Rectal smooth muscle tissue (tissue), 1 donor: ENCODE data around the gene PRKCE.

Experiments used
- H3K27ac ChIP-seq: one replicate; pipeline ENCODE4 v1.7.0; 2013; ENCODE audit warnings: low read depth, low read length, inconsistent platforms
- H3K27me3 ChIP-seq: one replicate; pipeline ENCODE4 v1.7.0; 2013; ENCODE audit warnings: low read length; ENCODE audit not compliant: control insufficient read depth, insufficient read depth
- H3K36me3 ChIP-seq: one replicate; pipeline ENCODE4 v1.7.0; 2013; ENCODE audit warnings: low read length; ENCODE audit not compliant: control insufficient read depth, insufficient read depth
- H3K4me1 ChIP-seq: one replicate; pipeline ENCODE4 v1.7.0; 2013; ENCODE audit warnings: low read length; ENCODE audit not compliant: control insufficient read depth, insufficient read depth
- H3K4me3 ChIP-seq: one replicate; pipeline ENCODE4 v1.7.0; 2013; ENCODE audit warnings: low read length
- H3K9ac ChIP-seq: one replicate; pipeline ENCODE4 v1.7.0; 2013; ENCODE audit warnings: low read length

Gene PRKCE

DNA sequence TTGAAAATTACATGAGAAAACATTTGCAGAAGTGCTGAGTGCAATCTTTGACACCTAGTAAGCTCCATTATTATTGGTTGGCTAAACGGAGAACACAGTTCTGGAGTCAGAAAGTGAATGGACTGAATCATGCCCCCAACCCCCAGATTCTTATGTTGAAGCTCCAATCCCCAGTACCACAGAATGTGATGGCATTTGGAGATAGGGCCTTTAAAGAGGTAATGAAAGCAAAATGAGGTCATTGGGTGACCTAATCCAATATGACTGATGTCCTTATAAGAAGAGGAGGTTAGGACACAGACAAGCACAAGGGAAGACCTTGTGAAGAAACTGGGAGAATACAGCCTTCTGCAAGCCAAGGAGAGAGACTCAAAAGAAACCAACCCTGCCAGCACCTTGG is 444.8 kb downstream of the PRKCE start:
- Histone ChIP-seq H3K27me3 (no peaks in the 10 kb centered on the region), H3K9ac (no peak overlapping the region), H3K4me3 (no peak overlapping the region), H3K36me3 (peaks cover 3% of the 10 kb centered on the region), H3K27ac (no peak overlapping the region), H3K4me1 (peaks cover 2% of the 10 kb centered on the region)

DNA sequence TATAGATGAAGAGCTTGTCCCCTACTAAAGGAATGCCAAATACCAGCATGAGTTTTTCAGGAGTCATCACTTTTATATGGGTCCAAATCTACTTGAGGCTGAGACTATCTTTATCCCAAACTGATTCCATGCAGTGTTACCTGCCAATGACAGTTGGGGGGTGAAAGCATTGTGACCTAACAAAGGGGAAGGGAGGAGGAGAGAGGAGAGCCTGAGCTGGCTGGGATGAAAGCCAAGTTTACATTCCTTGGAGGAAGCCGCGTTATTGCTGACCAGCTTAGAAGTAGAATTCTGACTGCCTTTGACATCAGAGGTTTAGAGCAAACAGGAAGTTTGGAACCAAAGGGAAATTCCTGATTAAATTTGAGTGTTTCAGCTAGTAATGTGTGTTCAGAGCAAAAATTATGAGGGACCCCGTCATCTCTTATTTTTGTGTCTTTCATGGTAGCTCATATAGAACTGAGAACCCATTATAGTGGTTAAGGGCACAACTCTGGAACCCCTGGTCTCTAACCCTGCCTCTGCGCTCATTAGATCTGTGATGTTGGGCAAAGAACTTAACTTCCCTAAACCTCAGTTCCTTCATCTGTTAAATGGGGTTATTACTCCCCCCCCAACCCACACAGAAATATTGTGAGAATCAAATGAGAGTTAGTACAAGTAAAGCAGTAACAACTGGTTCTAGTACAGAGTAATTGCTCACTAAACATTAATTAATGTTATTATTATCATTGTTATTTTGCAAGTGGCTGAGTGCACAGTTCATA is 446.4 kb downstream of the PRKCE start:
- no peaks in the 10 kb centered on the region for H3K27me3 ChIP-seq
- peaks cover 2% of the 10 kb centered on the region for H3K4me1 ChIP-seq
- no peak overlapping the region for H3K9ac ChIP-seq
- no peak overlapping the region for H3K4me3 ChIP-seq
- peak overlapping the region; percentile 38 for H3K27ac ChIP-seq
- peaks cover 3% of the 10 kb centered on the region for H3K36me3 ChIP-seq

DNA sequence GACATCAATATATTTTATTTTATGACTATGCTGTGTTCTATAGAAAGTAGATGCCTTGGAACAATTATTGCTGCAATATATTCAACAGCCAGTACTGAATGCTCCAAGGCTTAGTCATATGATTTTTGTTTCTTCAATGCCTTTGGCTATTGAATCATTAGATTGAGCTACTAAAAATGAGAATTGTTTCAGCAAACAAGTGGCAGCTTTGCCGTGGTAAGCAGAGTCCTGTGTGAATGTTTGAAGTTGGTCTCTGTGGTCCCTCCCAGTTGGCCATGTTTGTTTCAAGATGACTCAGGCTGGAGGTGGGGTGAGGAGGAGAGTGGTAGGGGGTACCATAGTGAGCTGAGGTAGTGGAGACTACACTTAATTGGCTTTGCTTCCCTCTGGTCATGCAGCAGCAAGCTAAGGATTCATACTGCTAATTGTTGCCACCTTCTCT is 447.2 kb downstream of the PRKCE start:
- no peak overlapping the region for H3K27ac ChIP-seq

DNA sequence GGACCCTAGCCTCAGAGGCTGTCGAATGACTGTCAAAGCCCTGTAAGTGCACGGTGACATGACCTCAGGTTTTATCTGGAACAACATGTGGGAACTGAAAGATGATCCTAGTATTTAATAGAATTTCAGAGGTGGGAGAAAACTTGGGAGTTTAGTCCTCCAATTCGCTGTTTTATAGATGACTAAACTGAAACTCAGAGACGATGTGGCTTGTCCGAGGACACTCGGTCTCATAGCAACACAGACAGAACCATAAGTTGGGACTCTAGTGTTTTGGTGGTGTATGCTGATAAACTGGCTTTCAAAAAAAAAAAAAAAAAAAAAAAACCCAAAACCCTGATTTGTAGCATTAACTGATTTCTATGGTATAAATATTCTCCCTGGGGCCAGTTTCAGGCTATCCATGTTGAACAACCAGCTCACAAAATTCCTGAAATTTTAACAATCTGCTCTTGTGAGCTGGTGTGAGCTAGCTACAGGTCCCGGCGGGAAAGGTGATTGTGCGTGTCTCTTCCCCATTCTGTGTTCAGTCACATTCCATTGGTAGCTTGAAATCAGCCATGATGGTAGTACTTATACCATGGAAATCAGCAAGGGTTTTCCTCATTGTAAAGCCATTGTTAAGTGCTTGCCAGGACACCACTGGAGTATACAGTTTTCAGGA is 450.2 kb downstream of the PRKCE start:
- H3K27me3 ChIP-seq, result no peaks in the 10 kb centered on the region
- no peaks in the 10 kb centered on the region for H3K36me3 ChIP-seq
- H3K27ac ChIP-seq, result no peak overlapping the region
- peaks cover 2% of the 10 kb centered on the region for H3K4me1 ChIP-seq
- H3K9ac ChIP-seq, result no peak overlapping the region
- H3K4me3 ChIP-seq, result no peak overlapping the region

More for the DNA sequence above, 447.2 kb downstream of the PRKCE start:
- H3K36me3 ChIP-seq, result peaks cover 3% of the 10 kb centered on the region
- H3K4me1 ChIP-seq, result peaks cover 2% of the 10 kb centered on the region
- no peak overlapping the region for H3K4me3 ChIP-seq
- H3K27me3 ChIP-seq, result no peaks in the 10 kb centered on the region
- no peak overlapping the region for H3K9ac ChIP-seq

DNA sequence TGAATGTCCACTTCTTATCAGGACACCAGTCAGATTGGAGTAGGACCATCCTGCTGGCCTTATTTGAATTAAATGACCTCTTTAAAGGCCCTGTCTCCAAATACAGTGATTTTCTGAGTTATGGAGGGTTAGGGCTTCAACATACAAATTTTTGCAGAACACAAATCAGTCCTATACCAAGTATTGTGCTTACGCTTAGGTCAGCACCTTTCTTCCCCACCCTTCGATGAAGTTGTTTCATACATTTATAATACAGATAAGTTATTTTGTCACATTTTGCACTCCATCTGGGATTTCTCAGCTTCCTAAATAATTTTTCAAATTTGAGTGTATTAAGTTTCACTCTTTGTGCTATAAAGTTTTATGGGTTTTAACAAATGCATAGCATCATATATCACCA is 455.2 kb downstream of the PRKCE start:
- H3K27ac ChIP-seq, result no peak overlapping the region
- H3K4me3 ChIP-seq, result no peak overlapping the region
- H3K9ac ChIP-seq, result no peak overlapping the region
- H3K27me3 ChIP-seq, result no peaks in the 10 kb centered on the region
- H3K4me1 ChIP-seq, result no peaks in the 10 kb centered on the region
- no peaks in the 10 kb centered on the region for H3K36me3 ChIP-seq

DNA sequence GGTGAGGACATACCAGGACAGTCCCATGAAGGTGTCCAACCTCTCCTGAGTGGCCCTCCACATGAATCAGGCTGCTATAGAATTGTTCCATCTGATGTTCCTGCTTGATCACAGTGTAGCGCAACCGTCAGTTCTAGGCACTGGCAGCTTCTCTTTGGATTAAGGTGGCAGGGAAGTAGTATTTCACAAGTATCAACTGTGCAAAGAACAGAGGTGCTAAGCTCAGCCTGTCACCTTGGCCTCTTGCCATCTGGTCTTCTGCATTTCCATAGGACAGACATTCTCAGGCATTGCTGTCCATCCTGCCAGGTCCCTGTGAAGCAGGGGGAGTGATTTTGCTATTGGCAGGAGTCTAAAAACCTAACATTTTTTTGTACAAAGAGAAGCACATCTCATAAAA is 463.5 kb downstream of the PRKCE start:
- H3K4me3 ChIP-seq, result no peak overlapping the region
- H3K27ac ChIP-seq, result no peak overlapping the region
- H3K4me1 ChIP-seq, result peaks cover 3% of the 10 kb centered on the region
- H3K9ac ChIP-seq, result no peak overlapping the region
- H3K27me3 ChIP-seq, result no peaks in the 10 kb centered on the region
- no peaks in the 10 kb centered on the region for H3K36me3 ChIP-seq

DNA sequence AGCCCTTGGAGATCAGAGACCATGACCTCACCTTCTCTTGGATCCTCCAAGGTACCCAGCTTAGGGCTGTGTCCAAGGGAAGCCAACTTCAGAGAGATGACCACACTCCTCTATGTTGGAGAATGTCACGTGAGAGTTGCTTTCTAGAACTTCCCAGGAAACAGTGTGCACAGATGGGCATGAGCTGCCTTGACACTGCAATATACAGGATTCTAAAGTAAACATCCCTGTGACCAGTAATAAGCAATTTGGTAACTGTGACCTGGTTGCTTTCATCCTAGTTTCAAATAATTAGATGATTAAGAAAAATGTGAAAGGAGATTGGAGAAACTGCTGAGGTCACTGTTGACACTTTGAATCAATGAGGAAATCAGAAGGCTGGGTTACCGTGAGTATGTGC is 464.7 kb downstream of the PRKCE start:
- Histone ChIP-seq H3K9ac (no peak overlapping the region), H3K4me1 (peaks cover 3% of the 10 kb centered on the region), H3K27ac (no peak overlapping the region), H3K36me3 (no peaks in the 10 kb centered on the region), H3K4me3 (no peak overlapping the region), H3K27me3 (no peaks in the 10 kb centered on the region)

DNA sequence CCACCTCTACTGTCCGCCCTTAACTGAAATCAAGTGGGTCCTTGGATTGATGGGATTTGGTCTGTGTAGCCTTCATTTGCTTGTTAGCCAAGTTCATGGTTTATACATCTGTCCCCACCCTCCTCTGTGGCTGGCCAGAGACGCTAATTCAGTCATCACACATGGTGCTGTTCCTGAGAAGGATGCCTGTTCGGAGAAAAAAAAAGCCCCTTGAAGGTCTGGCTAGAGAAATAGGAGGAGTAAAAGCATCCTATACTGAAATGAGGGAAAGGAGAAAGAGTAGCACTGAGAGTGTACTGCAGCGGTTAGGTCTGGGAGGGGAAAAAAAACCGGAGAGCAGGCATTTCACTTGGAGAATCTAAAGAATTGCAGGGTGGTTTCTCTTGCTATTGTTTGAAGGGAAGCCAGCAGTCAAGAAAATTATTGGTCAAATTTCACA is 465.1 kb downstream of the PRKCE start:
- H3K4me1 ChIP-seq, result peaks cover 3% of the 10 kb centered on the region
- H3K36me3 ChIP-seq, result no peaks in the 10 kb centered on the region
- no peak overlapping the region for H3K27ac ChIP-seq
- H3K4me3 ChIP-seq, result no peak overlapping the region
- H3K27me3 ChIP-seq, result no peaks in the 10 kb centered on the region
- H3K9ac ChIP-seq, result no peak overlapping the region

DNA sequence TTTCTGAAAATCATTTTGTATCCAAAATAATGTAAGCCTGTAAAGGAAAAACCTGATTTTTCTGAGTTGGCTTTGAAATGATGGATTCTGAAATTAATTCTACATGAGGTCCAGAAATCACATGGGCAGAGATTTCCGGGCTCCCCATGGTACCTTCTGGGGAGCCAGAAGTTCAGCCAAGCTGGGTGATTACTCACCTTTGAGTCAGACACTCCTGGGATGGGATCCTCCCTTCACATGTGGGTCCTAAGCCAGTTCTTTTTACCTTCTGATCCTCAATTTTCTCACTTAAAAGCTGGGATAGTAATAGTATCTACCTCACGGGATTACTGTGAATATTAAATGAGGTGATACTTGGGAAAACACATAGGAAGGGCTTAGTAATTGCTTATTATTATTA is 465.9 kb downstream of the PRKCE start:
- H3K9ac ChIP-seq, result no peak overlapping the region
- H3K4me1 ChIP-seq, result peaks cover 3% of the 10 kb centered on the region
- H3K27ac ChIP-seq, result no peak overlapping the region

DNA sequence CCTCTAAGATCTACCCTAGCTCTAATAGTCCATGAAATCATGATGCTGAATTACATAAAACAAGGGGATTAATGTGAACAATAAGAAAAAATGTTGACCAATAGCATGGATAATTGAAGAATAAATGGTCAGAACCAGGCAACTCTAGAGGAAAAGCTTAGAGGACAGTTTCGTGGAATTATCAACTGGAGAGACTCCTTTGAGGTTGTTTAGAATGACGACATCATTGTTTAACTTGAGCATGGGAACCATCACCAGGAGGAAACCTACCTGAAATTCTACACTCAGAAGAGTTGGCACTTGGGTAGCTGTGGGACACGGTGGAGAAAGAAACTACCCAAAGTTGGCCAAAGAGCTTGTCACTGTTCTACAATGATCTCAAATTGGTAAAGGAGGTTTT is 466.5 kb downstream of the PRKCE start:
- peak overlapping the region; percentile 3 for H3K27ac ChIP-seq
- H3K4me1 ChIP-seq, result peaks cover 3% of the 10 kb centered on the region
- H3K36me3 ChIP-seq, result no peaks in the 10 kb centered on the region
- H3K27me3 ChIP-seq, result no peaks in the 10 kb centered on the region
- no peak overlapping the region for H3K9ac ChIP-seq
- H3K4me3 ChIP-seq, result no peak overlapping the region

More for the DNA sequence above, 465.9 kb downstream of the PRKCE start:
- no peaks in the 10 kb centered on the region for H3K27me3 ChIP-seq
- no peaks in the 10 kb centered on the region for H3K36me3 ChIP-seq
- H3K4me3 ChIP-seq, result no peak overlapping the region

DNA sequence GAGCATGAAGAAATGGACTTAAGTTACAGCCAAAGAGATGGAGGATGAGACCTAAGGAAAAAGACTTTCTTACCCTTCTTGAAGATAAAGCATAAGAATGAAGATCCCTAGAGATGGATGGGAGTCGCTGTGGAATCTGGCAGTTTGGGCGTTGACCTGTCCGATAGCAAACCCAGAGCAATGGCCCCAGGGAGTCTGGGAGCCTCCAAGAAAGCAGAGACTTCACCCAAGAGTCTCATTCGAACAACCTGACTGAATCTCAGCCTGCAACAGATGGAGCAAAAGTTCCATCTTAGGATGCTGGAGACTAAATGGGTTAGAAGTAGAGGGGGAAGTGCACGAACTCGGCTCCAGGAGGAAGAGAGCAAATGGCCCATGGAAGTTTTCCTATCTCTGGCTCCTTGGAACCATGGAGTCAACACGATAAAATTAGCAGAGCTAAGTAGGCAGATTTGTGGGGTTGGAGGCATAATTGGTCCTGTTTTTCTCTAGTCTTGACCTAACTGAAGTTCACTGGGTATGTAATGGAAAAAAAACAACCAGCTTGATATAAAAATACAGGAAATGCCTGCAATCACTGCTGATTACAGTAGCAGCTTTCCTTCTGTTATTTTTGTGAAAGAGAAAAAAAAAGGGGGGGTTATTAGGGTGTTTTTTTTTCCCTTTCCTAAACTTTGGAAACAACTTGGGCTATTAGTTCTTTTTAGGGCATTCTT is 467.3 kb downstream of the PRKCE start:
- no peaks in the 10 kb centered on the region for H3K36me3 ChIP-seq
- no peak overlapping the region for H3K4me3 ChIP-seq
- no peaks in the 10 kb centered on the region for H3K27me3 ChIP-seq
- H3K4me1 ChIP-seq, result peaks cover 3% of the 10 kb centered on the region
- no peak overlapping the region for H3K27ac ChIP-seq
- H3K9ac ChIP-seq, result no peak overlapping the region

DNA sequence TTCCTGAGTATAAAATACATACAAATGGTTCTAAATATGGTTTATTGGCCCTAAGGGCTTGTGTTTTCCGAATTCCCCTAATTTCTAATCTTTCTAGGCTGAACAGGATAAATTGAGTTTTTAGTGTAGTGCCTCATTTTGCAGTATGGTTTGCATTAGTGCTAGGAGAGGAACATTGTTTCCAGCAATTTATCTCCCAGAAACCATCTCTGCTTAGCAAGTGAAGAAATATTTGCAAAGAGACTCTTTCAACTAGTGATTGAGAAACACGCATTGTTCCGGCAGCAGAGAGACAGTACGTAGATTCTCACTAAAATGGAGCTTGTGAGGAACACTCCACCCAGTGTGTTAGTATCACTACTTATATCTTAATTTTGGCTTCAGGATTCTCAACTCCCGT is 468.0 kb downstream of the PRKCE start:
- Histone ChIP-seq H3K27ac (no peak overlapping the region), H3K9ac (no peak overlapping the region), H3K4me3 (no peak overlapping the region), H3K27me3 (no peaks in the 10 kb centered on the region), H3K4me1 (peaks cover 3% of the 10 kb centered on the region), H3K36me3 (no peaks in the 10 kb centered on the region)
